Ovary (tissue), 3 donors: ENCODE data around the gene SSTR5.

Experiments
- EP300 ChIP-seq: sonication (generic); formaldehyde crosslinking; IDR thresholded peaks from one replicate; pipeline ENCODE4 v1.6.1; 2017; ENCODE audit warnings: antibody characterized with exemption
- POLR2A ChIP-seq: fragments of 450-650 bp; IDR thresholded peaks from one replicate; pipeline ENCODE4 v1.6.1; 2017; ENCODE audit warnings: antibody characterized with exemption, mild to moderate bottlenecking, moderate library complexity
- TF ChIP-seq, protein P1 (sequence below), 3 donors: fragments of 450-650 bp in 2 of 3; fragments of 200-600 bp in 1 of 3; IDR thresholded peaks; one replicate each; pipeline versions ENCODE4 v1.5.1 to v1.8.0; 2016 to 2022; ENCODE audit warnings: antibody characterized with exemption in 3 of 3, mild to moderate bottlenecking in 1 of 3
- donor health status: DM: no; HTN: no; CAD: no.

DNA sequence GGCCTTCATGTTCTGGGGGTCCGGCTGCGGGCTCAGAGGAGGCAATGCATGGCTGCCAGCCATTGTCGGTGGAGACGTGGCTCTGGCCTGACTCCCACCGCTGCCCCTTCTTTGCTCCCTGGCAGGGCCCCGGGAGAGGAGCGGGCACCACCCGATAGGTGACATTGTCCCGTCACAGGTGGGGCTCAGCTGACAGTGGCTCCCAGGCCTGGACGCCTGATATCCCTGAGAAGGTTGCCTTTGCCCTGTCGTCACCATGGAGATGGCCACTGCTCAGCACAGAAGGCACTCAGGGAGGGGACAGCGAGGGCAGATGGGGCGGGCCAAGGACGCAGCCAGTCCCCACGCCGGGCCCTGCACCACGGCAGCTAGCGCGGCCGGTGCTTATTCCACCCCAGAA lies 48.4 kb upstream of the SSTR5 start:
- TF ChIP-seq, protein P1, sequence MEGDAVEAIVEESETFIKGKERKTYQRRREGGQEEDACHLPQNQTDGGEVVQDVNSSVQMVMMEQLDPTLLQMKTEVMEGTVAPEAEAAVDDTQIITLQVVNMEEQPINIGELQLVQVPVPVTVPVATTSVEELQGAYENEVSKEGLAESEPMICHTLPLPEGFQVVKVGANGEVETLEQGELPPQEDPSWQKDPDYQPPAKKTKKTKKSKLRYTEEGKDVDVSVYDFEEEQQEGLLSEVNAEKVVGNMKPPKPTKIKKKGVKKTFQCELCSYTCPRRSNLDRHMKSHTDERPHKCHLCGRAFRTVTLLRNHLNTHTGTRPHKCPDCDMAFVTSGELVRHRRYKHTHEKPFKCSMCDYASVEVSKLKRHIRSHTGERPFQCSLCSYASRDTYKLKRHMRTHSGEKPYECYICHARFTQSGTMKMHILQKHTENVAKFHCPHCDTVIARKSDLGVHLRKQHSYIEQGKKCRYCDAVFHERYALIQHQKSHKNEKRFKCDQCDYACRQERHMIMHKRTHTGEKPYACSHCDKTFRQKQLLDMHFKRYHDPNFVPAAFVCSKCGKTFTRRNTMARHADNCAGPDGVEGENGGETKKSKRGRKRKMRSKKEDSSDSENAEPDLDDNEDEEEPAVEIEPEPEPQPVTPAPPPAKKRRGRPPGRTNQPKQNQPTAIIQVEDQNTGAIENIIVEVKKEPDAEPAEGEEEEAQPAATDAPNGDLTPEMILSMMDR (IDR thresholded peaks at IDR 0.05): no peak
- TF ChIP-seq EP300 (no peak), POLR2A (no peak)
